SK-N-SH treated with all-trans-retinoic acid at 6 μM for 48 hours (cell line): ENCODE data around the gene PPP3CA.
A peak's percentile ranks its signal among the peaks of the same experiment; 100 is the strongest.

ENCODE experiments used
- ATAC-seq: fragments of 200-7000 bp; cut with Tn5 transposase; 3 replicates; pipeline ENCODE4 v1.9.1; 2020; ENCODE audit warnings: mild to moderate bottlenecking, moderate library complexity
- ARNTL ChIP-seq: fragments of 450-650 bp; formaldehyde crosslinking; IDR thresholded peaks from 2 replicates; pipeline ENCODE4 v1.5.0; 2020; ENCODE audit warnings: low read depth, mild to moderate bottlenecking, moderate library complexity, borderline replicate concordance
- BACH2 ChIP-seq: fragments of 250-450 bp; sonication (Bioruptor Pico); IDR thresholded peaks from 2 replicates; pipeline ENCODE4 v1.9.0; 2021; ENCODE audit warnings: mild to moderate bottlenecking, borderline replicate concordance
- CREB5 ChIP-seq: fragments of 250-450 bp; sonication (Bioruptor Pico); IDR thresholded peaks from 2 replicates; pipeline ENCODE4 v1.5.1; 2020; ENCODE audit warnings: low read depth, mild to moderate bottlenecking, moderate library complexity
- CSDC2 ChIP-seq: fragments of 250-450 bp; sonication (Bioruptor Pico); IDR thresholded peaks from 2 replicates; pipeline ENCODE4 v1.5.0; 2020; ENCODE audit warnings: mild to moderate bottlenecking, moderate library complexity
- ESRRG ChIP-seq: fragments of 250-450 bp; sonication (Bioruptor Pico); IDR thresholded peaks from 2 replicates; pipeline ENCODE4 v1.6.1; 2021; ENCODE audit warnings: mild to moderate bottlenecking
- GLIS3 ChIP-seq: fragments of 250-450 bp; sonication (Bioruptor Pico); IDR thresholded peaks from 2 replicates; pipeline ENCODE4 v1.5.0; 2020; ENCODE audit warnings: mild to moderate bottlenecking, moderate library complexity
- PATZ1 ChIP-seq: fragments of 250-450 bp; sonication (Bioruptor Pico); IDR thresholded peaks from 2 replicates; pipeline ENCODE4 v1.8.0; 2020; ENCODE audit warnings: mild to moderate bottlenecking, moderate library complexity, borderline replicate concordance
- POU6F1 ChIP-seq: fragments of 250-450 bp; sonication (Bioruptor Pico); IDR thresholded peaks from 2 replicates; pipeline ENCODE4 v1.8.0; 2021; ENCODE audit warnings: low read depth, mild to moderate bottlenecking, moderate library complexity, borderline replicate concordance
- PPARA ChIP-seq: fragments of 250-450 bp; sonication (Bioruptor Pico); IDR thresholded peaks from 2 replicates; pipeline ENCODE4 v1.5.0; 2020; ENCODE audit warnings: mild to moderate bottlenecking, borderline replicate concordance
- RARB ChIP-seq: fragments of 250-450 bp; sonication (Bioruptor Pico); IDR thresholded peaks from 2 replicates; pipeline ENCODE4 v1.8.0; 2021; ENCODE audit warnings: mild to moderate bottlenecking, moderate library complexity
- SNAI2 ChIP-seq: fragments of 250-450 bp; sonication (Bioruptor Pico); IDR thresholded peaks from 2 replicates; pipeline ENCODE4 v1.5.0; 2020; ENCODE audit warnings: mild to moderate bottlenecking, moderate library complexity
- TCF4 ChIP-seq: fragments of 250-450 bp; sonication (Bioruptor Pico); IDR thresholded peaks from 2 replicates; pipeline ENCODE4 v1.8.0; 2021; ENCODE audit warnings: mild to moderate bottlenecking, moderate library complexity, borderline replicate concordance
- TOX ChIP-seq: fragments of 250-450 bp; sonication (Bioruptor Pico); IDR thresholded peaks from 2 replicates; pipeline ENCODE4 v1.8.0; 2021; ENCODE audit warnings: mild to moderate bottlenecking, moderate library complexity, borderline replicate concordance
- TSHZ2 ChIP-seq: fragments of 250-450 bp; sonication (Bioruptor Pico); IDR thresholded peaks from 2 replicates; pipeline ENCODE4 v1.5.0; 2020; ENCODE audit warnings: mild to moderate bottlenecking, moderate library complexity
- ZC3H10 ChIP-seq: fragments of 250-450 bp; sonication (Bioruptor Pico); IDR thresholded peaks from 2 replicates; pipeline ENCODE4 v1.5.1; 2021; ENCODE audit warnings: mild to moderate bottlenecking, moderate library complexity
- ZFP3 ChIP-seq: fragments of 250-450 bp; sonication (Bioruptor Pico); IDR thresholded peaks from 2 replicates; pipeline ENCODE4 v1.5.0; 2020; ENCODE audit warnings: mild to moderate bottlenecking, moderate library complexity
- ZFP30 ChIP-seq: fragments of 450-650 bp; formaldehyde crosslinking; IDR thresholded peaks from 2 replicates; pipeline ENCODE4 v1.5.0; 2022; ENCODE audit warnings: mild to moderate bottlenecking, moderate library complexity
- ZNF70 ChIP-seq: fragments of 450-650 bp; formaldehyde crosslinking; IDR thresholded peaks from 2 replicates; pipeline ENCODE4 v1.5.0; 2020; ENCODE audit warnings: mild to moderate bottlenecking, moderate library complexity
- ZNF8 ChIP-seq: fragments of 450-650 bp; formaldehyde crosslinking; IDR thresholded peaks from 2 replicates; pipeline ENCODE4 v1.5.0; 2020; ENCODE audit warnings: mild to moderate bottlenecking, moderate library complexity

The PPP3CA gene

GRCh38 chr4:101025755-101026154 lies 321.6 kb downstream of the PPP3CA start:
- TF ChIP-seq TSHZ2 (CRISPR knock-in tag) (no peak), ZFP3 (CRISPR knock-in tag) (no peak), PPARA (CRISPR knock-in tag) (no peak), GLIS3 (CRISPR knock-in tag) (no peak), ZNF8 (CRISPR knock-in tag) (no peak), CSDC2 (CRISPR knock-in tag) (no peak), RARB (CRISPR knock-in tag) (no peak), SNAI2 (no peak), TCF4 (CRISPR knock-in tag) (no peak), POU6F1 (CRISPR knock-in tag) (no peak), BACH2 (no peak), TOX (CRISPR knock-in tag) (no peak), ESRRG (CRISPR knock-in tag) (no peak)
- no peak for ATAC-seq

- peak; percentile 57 for ATAC-seq
Measured at GRCh38 chr4:101022151-101023024, 324.9 kb downstream of the PPP3CA start.

More at GRCh38 chr4:101022151-101023024, 324.9 kb downstream of the PPP3CA start:
- TF ChIP-seq ZFP3 (CRISPR knock-in tag) (no peak), CREB5 (CRISPR knock-in tag) (no peak), PATZ1 (CRISPR knock-in tag) (no peak), RARB (CRISPR knock-in tag) (no peak), ZFP30 (no peak), SNAI2 (no peak), BACH2 (no peak), ARNTL (CRISPR knock-in tag) (no peak), ZNF70 (CRISPR knock-in tag) (no peak), ZC3H10 (CRISPR knock-in tag) (no peak), POU6F1 (CRISPR knock-in tag) (no peak)
